GM12891 (cell line): Measurements from ENCODE around the gene IL22RA2.

Experiments used
- POLR2A ChIP-seq: IDR thresholded peaks from 2 replicates; pipeline ENCODE4 v1.6.1; 2011; ENCODE audit warnings: low read depth, low read length, control low read depth
- POU2F2 ChIP-seq: IDR thresholded peaks from 2 replicates; pipeline ENCODE4 v1.6.1; 2011; ENCODE audit warnings: low read depth, mild to moderate bottlenecking, control low read depth, low read length, moderate library complexity
- SPI1 ChIP-seq: IDR thresholded peaks from 2 replicates; pipeline ENCODE4 v1.6.1; 2011; ENCODE audit warnings: low read depth, low read length, control low read depth

GRCh38 chr6:137117581-137117980, 55.9 kb downstream of the IL22RA2 start:
- TF ChIP-seq SPI1 (no peak), POLR2A (no peak), POU2F2 (no peak)
